Measurements from ENCODE around the gene CCNQ.

The CCNQ gene

DNA sequence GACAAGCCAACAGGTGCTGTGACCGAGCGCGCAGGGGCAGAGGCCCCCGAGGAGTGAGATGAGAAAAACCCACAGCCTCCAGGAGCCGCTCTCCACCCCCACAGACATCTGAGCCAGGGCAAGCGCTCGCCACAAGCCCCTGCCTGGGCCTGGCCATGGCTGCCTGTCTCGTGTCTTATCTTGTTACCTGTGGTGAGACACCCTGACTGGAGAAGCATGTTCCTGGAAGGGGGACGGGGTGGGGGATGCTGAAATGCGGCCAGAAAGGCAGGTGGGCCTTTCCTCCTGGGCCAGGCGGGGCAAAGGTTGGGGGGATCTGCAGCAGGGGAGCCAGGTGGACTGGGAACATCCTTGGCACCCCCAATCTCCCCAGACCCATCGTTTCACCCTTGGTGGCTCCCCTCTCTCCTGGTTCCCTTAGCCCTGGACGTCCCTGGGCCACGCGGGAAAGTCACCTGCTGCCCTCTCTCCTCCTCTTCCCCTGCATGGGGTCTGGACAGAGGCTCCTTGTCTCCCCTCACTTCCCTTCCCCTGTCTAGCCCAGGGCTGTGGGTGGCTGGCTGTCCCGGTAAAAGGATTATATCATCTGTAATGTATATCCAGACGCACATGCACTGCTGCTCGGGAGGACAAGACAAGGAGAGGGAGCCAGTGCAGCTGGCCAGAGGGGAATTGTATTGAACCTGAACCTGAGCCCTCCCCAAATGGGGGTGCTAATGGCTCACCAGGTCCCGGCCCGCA, 39.7 kb upstream of the CCNQ start:
- TF ChIP-seq, protein P1, sequence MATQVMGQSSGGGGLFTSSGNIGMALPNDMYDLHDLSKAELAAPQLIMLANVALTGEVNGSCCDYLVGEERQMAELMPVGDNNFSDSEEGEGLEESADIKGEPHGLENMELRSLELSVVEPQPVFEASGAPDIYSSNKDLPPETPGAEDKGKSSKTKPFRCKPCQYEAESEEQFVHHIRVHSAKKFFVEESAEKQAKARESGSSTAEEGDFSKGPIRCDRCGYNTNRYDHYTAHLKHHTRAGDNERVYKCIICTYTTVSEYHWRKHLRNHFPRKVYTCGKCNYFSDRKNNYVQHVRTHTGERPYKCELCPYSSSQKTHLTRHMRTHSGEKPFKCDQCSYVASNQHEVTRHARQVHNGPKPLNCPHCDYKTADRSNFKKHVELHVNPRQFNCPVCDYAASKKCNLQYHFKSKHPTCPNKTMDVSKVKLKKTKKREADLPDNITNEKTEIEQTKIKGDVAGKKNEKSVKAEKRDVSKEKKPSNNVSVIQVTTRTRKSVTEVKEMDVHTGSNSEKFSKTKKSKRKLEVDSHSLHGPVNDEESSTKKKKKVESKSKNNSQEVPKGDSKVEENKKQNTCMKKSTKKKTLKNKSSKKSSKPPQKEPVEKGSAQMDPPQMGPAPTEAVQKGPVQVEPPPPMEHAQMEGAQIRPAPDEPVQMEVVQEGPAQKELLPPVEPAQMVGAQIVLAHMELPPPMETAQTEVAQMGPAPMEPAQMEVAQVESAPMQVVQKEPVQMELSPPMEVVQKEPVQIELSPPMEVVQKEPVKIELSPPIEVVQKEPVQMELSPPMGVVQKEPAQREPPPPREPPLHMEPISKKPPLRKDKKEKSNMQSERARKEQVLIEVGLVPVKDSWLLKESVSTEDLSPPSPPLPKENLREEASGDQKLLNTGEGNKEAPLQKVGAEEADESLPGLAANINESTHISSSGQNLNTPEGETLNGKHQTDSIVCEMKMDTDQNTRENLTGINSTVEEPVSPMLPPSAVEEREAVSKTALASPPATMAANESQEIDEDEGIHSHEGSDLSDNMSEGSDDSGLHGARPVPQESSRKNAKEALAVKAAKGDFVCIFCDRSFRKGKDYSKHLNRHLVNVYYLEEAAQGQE (IDR thresholded peaks at IDR 0.05; ENCODE audit: insufficient read depth in 1 of 2, low read depth in 2 of 2, low read length in 2 of 2), result no peak
- TF ChIP-seq TAF1 (IDR thresholded peaks at IDR 0.05; ENCODE audit: borderline replicate concordance, insufficient read depth, low read length), result no peak
- TF ChIP-seq POLR2AphosphoS5 (IDR thresholded peaks at IDR 0.05; ENCODE audit: low read depth, low read length), result no peak
- no peak for TF ChIP-seq SIN3A (IDR thresholded peaks at IDR 0.05; ENCODE audit: borderline replicate concordance, insufficient read depth, low read length)
- no peak for TF ChIP-seq FOXP2 (optimal IDR thresholded peaks at IDR 0.05; ENCODE audit: borderline replicate concordance, extremely low read depth, extremely low read length, insufficient read depth)

DNA sequence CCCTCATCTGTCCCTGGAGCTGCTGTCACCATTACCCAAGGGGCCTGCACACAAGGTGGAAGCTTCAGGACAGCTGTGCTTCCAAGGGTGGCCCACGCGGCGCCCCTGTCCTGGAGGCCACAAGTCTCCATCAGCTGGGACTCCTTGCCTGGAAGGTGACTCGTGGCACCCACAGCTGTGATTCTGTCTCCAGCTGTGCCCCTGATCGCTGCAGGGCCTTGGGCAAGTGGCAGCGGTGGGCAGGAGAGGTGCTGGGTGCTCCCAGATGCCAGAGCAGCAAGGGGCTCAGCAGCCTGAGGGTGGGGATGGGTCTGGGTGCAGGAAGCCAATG, 39.1 kb upstream of the CCNQ start:
- TF ChIP-seq SIN3A (IDR thresholded peaks at IDR 0.05; ENCODE audit: borderline replicate concordance, insufficient read depth, low read length), result no peak
- TF ChIP-seq, protein P1 (IDR thresholded peaks at IDR 0.05; ENCODE audit: insufficient read depth in 1 of 2, low read depth in 2 of 2, low read length in 2 of 2), result no peak
- no peak for TF ChIP-seq POLR2AphosphoS5 (IDR thresholded peaks at IDR 0.05; ENCODE audit: low read depth, low read length)
- no peak for TF ChIP-seq TAF1 (IDR thresholded peaks at IDR 0.05; ENCODE audit: borderline replicate concordance, insufficient read depth, low read length)
- no peak for TF ChIP-seq FOXP2 (optimal IDR thresholded peaks at IDR 0.05; ENCODE audit: borderline replicate concordance, extremely low read depth, extremely low read length, insufficient read depth)

DNA sequence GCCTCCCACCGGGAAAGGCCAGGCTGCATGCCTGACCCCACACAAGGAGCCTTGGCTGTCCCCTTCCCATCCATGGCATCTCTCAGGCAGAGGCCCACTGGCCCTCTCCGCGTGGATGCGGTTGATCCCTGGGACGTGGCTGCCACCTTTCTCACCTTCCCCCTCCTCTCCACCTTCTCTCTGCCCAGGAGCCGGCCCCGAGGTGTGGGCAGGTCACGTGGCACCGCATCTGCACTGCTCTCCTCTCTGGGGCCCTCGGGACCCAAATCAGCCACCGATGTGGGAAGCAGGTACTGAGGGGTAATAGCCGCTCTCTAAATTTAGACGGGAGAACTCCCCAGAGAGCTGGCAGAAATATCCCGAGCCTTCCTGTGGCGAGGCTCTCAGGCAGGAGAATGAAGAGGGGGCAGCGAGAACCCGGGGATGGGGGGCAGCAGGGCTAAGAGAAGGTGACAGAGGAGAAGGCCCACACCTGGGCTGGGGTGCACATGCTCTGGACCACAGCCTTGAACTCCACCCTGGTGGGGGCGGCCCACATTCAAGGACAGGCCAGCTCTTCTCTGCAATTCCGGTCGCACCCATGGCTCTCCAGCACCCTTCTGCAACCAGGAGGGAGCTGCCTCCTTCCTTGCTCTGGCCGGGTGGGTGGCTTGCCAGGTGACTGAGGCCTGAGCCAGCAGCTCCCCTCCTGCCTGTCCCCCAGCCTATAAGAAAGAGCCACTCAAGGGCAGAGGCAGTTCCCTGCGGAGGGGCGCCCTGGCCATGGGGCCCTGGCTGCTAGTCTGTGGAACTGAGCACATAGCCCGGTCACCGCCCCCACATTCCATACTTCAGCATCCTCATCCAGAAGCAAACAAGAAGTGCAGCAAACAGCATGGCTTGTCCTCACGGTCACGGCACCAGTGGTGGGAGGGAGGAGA, 38.4 kb upstream of the CCNQ start:
- TF ChIP-seq, protein P1 (IDR thresholded peaks at IDR 0.05; ENCODE audit: insufficient read depth in 1 of 2, low read depth in 2 of 2, low read length in 2 of 2), result no peak
- no peak for TF ChIP-seq POLR2AphosphoS5 (IDR thresholded peaks at IDR 0.05; ENCODE audit: low read depth, low read length)
- no peak for TF ChIP-seq FOXP2 (optimal IDR thresholded peaks at IDR 0.05; ENCODE audit: borderline replicate concordance, extremely low read depth, extremely low read length, insufficient read depth)

DNA sequence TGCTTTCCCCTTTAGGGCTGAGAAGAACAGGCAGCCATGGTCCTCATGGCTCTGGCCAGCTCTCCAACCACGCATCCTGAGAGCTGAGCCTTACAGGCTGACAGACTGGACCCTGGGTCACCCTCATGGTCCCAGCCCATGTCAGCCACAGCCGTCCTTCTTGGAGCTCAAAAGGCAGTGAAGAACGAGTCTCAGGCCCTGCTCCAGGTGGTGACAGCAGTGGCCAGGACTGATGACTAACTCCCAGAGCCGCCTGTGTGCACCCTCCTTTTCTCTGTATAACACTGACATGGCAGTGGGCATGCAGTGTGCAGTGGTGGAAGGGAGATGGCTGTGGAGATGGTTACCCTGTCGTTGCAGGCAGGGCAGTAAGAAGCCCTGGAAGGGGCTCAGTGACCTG, 37.8 kb upstream of the CCNQ start:
- TF ChIP-seq, protein P1 (IDR thresholded peaks at IDR 0.05; ENCODE audit: insufficient read depth in 1 of 2, low read depth in 2 of 2, low read length in 2 of 2), result no peak
- no peak for TF ChIP-seq FOXP2 (optimal IDR thresholded peaks at IDR 0.05; ENCODE audit: borderline replicate concordance, extremely low read depth, extremely low read length, insufficient read depth)
- TF ChIP-seq SIN3A (IDR thresholded peaks at IDR 0.05; ENCODE audit: borderline replicate concordance, insufficient read depth, low read length), result no peak
- TF ChIP-seq POLR2AphosphoS5 (IDR thresholded peaks at IDR 0.05; ENCODE audit: low read depth, low read length), result no peak

All from PFSK-1 (cell line).